ENCODE measurements around the gene GPC5.

GPC5 gene

GRCh38 chr13:92255526-92255925 lies 857.1 kb downstream of the GPC5 start:
- TF ChIP-seq EGR1 (IDR thresholded peaks at IDR 0.05) (no peak), RAD21 (IDR thresholded peaks at IDR 0.05; ENCODE audit: low read depth) (no peak), ZBTB7A (IDR thresholded peaks at IDR 0.05; ENCODE audit: low read depth) (no peak), CREB1 (IDR thresholded peaks at IDR 0.05; ENCODE audit: low read depth) (no peak), MAX (IDR thresholded peaks at IDR 0.05) (no peak), CEBPB (IDR thresholded peaks at IDR 0.05) (no peak), EP300 (IDR thresholded peaks at IDR 0.05; ENCODE audit: borderline replicate concordance) (no peak), TCF12 (IDR thresholded peaks at IDR 0.05; ENCODE audit: low read depth) (no peak), REST (IDR thresholded peaks at IDR 0.05; ENCODE audit: low read depth) (no peak), TAF1 (IDR thresholded peaks at IDR 0.05; ENCODE audit: low read depth) (no peak), NFIC (IDR thresholded peaks at IDR 0.05) (no peak), YY1 (IDR thresholded peaks at IDR 0.05; ENCODE audit: low read depth) (no peak), TEAD4 (IDR thresholded peaks at IDR 0.05) (no peak), USF1 (IDR thresholded peaks at IDR 0.05) (no peak), FOXM1 (IDR thresholded peaks at IDR 0.05; ENCODE audit: borderline replicate concordance, low read depth) (no peak)

GRCh38 chr13:92256211-92256610 lies 857.8 kb downstream of the GPC5 start:
- TF ChIP-seq REST (IDR thresholded peaks at IDR 0.05; ENCODE audit: low read depth) (no peak), NFIC (IDR thresholded peaks at IDR 0.05) (no peak), YY1 (IDR thresholded peaks at IDR 0.05; ENCODE audit: low read depth) (no peak), CEBPB (IDR thresholded peaks at IDR 0.05) (no peak), TCF12 (IDR thresholded peaks at IDR 0.05; ENCODE audit: low read depth) (no peak), EGR1 (IDR thresholded peaks at IDR 0.05) (no peak), ZBTB7A (IDR thresholded peaks at IDR 0.05; ENCODE audit: low read depth) (no peak), RAD21 (IDR thresholded peaks at IDR 0.05; ENCODE audit: low read depth) (no peak), FOXM1 (IDR thresholded peaks at IDR 0.05; ENCODE audit: borderline replicate concordance, low read depth) (no peak)

- TF ChIP-seq ZBTB7A (IDR thresholded peaks at IDR 0.05; ENCODE audit: low read depth) (no peak), TAF1 (IDR thresholded peaks at IDR 0.05; ENCODE audit: low read depth) (no peak)
Measured at GRCh38 chr13:92259046-92259445, 860.6 kb downstream of the GPC5 start.

GRCh38 chr13:92259523-92259922 lies 861.1 kb downstream of the GPC5 start:
- TF ChIP-seq TAF1 (IDR thresholded peaks at IDR 0.05; ENCODE audit: low read depth) (no peak), CEBPB (IDR thresholded peaks at IDR 0.05) (no peak), ZBTB7A (IDR thresholded peaks at IDR 0.05; ENCODE audit: low read depth) (no peak), EGR1 (IDR thresholded peaks at IDR 0.05) (no peak), MAX (IDR thresholded peaks at IDR 0.05) (no peak), REST (IDR thresholded peaks at IDR 0.05; ENCODE audit: low read depth) (no peak), USF1 (IDR thresholded peaks at IDR 0.05) (no peak)

- no peak for TF ChIP-seq REST (IDR thresholded peaks at IDR 0.05; ENCODE audit: low read depth)
- no peak for TF ChIP-seq TAF1 (IDR thresholded peaks at IDR 0.05; ENCODE audit: low read depth)
- TF ChIP-seq EP300 (IDR thresholded peaks at IDR 0.05; ENCODE audit: borderline replicate concordance): no peak
Measured at GRCh38 chr13:92260363-92260762, 861.9 kb downstream of the GPC5 start.
